Hematopoietic multipotent progenitor cell treated with erythropoietin and hydrocortisone succinate and interleukin-3 and kit ligand, for 15 days (in vitro differentiated cells): ENCODE data around the gene MARCO.
"Not testable (repeated sequence)": the region's sequence is repeated elsewhere in the genome, so short reads cannot be mapped to it uniquely, and the experiment has no call there.

Source experiments
- DNase-seq: peaks from one replicate; pipeline ENCODE4 v3.0.0-alpha.2; 2015; ENCODE audit warnings: low spot score

Gene MARCO

DNA sequence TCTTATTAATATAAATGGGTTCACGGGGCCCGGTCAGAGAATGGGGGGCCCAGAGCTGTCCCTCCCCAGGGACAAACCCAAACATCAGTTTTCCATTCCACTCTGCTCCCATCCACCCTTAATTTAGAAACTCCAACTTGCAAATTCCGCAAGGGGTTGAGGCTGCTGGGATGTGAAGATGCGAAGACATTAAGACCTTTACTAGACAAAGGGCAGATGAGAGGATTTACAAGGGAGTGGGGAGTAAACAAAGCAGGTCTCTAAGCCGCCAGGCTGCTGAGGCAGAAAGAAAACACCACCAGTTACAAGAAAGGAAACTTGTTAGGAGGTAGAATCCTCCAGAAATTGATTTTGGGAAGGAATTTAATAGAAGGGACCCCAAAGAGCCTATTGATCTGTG is 33.1 kb downstream of the MARCO start:
- DNase-seq, result no peak

DNA sequence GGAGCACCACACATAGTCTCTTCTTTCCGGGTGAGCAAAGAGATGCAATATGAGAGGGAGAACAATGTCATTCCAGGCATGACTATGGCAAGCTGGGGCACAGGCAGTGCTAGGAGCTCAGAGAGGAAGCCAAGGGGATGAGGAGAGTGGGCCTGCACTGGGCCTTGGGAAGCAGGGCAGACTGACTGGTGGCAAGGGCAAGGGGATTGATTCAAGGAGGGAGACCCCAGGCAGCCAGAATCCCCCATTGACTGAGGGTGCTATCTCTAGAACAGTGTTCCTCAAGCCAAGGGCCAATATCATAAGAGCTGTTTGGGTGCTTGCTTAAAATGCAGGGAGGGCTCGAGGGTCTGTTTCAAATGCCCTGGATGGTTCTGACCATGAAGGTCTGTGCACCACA is 36.1 kb downstream of the MARCO start:
- no peak for DNase-seq

- no peak for DNase-seq
Observed at GRCh38 chr2:118979152-118979861, 37.3 kb downstream of the MARCO start.

- DNase-seq, result no peak
Observed at GRCh38 chr2:118980022-118980421, 38.0 kb downstream of the MARCO start.

GRCh38 chr2:118980573-118980972 is 38.6 kb downstream of the MARCO start:
- no peak for DNase-seq

DNA sequence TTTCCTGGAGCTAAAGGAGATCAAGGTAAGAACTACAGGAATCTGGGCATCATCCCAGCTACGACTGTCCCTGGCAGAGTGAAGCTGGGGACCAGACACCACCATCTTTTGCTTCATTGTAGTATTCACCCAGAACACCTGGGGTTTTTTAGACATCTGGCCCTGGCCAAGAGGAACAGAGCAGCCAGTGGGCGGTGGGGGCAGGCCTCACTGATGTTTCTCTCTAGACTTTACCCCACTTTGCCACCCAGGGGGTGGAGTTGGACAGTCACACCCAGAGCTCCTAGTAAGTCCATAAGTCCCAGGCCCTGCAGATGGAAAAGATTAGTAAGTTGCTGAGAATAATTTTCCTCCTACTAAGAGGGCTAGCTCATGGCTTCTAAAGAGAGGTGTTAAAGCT is 39.6 kb downstream of the MARCO start:
- no peak for DNase-seq

DNA sequence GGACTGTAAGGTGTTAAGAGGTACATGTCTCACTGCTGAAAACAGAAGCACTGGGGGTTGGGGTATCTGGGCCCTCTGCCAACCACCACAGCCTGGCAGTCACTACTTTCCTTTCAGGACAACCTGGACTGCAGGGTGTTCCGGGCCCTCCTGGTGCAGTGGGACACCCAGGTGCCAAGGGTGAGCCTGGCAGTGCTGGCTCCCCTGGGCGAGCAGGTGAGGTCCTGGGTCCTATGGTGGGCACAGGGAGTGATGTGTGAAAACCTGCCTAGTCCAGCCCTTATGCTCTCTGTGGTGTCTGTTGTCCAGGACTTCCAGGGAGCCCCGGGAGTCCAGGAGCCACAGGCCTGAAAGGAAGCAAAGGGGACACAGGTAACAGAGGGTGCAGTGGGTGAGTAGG is 40.0 kb downstream of the MARCO start:
- DNase-seq, result no peak

DNA sequence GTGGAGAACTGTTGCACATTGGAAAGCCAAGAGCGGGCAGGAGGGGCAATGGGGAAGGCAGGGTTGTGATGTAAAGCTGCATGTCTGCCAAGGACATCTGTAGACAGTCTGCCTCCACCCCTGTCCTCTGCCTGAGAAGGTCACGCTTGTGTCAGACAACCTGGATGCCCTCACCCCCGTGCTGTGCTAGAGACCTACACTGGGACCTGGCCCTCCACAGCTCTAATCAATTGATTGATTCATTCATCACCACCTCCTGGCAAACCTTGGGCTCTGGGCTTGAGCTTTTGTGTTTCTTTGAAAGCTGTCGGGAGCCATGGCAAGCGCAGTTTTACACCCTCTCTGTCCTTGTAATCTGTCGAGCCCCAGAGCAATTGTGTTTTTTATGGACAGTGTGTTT is 41.1 kb downstream of the MARCO start:
- no peak for DNase-seq

- no peak for DNase-seq
Observed at GRCh38 chr2:118983915-118984314, 41.9 kb downstream of the MARCO start.

GRCh38 chr2:118986738-118987137 is 44.7 kb downstream of the MARCO start:
- no peak for DNase-seq

- no peak for DNase-seq
Observed at GRCh38 chr2:118987886-118988285, 45.9 kb downstream of the MARCO start.

- DNase-seq, result no peak
Observed at GRCh38 chr2:118988706-118989105, 46.7 kb downstream of the MARCO start.

DNA sequence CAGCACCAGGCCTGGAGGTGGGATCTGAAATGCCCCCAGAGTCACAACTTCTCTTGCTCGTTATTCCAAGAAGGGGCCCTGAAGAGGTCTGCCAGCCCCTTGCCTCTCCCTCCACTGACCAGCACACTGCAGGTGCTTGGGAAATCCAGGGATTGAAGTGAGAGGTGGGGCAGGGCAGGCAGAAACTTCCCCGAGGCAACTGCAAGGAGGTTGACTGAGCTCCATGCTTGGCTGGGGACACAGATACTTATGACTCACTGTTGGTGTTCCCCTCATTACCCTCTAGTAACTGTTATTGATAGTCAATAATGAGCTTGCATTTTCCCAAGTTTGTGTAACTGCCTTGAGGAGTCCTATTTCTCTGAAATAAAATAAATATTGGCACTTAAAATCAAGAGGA is 47.5 kb downstream of the MARCO start:
- DNase-seq, result no peak

- no peak for DNase-seq
Observed at GRCh38 chr2:118990757-118991545, 49.0 kb downstream of the MARCO start.

DNA sequence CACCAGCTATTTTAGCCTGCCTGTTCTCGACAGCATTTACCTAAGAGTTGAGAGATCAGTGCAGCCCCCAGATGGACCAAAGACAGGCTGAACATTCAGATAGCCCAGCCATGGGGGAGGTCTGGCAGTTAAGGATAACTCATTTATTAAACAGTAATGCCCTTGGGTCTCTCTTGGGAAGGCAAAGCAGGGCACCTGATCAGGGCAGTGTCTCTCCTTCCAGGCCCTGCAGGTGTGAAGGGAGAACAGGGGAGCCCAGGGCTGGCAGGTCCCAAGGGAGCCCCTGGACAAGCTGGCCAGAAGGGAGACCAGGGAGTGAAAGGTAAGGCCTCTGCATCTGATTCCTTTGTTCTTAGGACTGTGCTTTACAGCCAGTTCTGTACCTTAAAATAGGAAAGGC is 49.6 kb downstream of the MARCO start:
- DNase-seq, result no peak

- no peak for DNase-seq
Observed at GRCh38 chr2:118992740-118993391, 50.9 kb downstream of the MARCO start.

DNA sequence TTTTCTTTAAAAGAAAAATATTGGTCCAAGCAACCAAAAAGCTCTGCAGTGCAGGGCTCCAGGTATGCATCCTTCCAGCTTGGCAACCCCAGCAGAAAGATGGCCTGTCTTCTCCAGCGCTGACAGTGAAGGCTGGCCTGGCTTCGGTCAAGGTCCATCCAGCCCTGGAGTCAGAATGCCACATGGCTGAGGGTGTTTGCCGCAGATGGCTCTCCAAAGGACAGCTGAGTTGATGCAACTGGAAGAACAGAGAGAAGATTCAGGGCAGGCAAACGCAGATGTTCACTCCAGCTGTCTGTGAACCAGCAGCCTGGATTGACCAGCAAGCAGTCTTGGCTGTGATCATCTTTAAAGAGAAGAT is 51.4 kb downstream of the MARCO start:
- no peak for DNase-seq

GRCh38 chr2:118994172-118994700 is 52.2 kb downstream of the MARCO start:
- DNase-seq, result no peak

GRCh38 chr2:118994778-118995177 is 52.8 kb downstream of the MARCO start:
- no peak for DNase-seq

GRCh38 chr2:119003856-119004255 is 61.9 kb downstream of the MARCO start:
- not testable (repeated sequence) for DNase-seq

DNA sequence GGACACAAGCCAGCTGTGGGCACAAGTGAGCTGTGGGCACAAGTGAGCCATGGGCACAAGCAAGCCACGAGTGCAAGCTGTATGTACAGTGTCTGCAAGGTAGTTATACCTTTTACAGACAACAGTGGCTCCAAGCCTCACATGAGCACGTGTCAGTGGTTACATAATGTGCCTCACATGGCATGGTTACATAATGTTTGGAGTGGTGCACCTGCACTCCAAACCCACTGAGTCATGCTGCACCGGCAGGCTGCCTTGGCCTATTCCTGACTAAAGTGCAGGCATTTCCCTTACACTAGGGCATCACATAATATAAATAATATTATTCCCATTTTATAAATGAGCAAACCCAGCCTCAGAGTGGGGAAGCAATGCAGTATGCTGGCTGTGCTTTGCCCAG is 62.6 kb downstream of the MARCO start:
- no peak for DNase-seq

DNA sequence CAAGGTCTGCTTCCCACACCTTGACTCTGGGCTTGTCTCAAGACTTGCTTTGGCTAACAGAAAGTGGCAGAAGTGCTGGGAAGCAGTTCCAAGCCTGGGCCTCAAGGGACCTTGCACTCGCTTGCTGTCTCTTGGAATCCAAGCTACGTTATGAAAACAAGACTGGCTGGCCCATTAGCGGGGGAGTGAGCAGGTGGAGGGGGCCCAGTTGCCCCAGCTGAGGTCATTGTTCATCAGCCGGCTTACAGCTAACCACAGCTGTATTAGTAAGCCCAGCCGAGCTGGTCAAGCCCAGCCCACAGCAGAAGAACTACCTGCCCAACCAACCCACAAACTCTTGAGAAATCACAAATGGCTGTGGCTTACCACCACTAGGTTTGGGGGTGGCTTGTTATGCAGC is 63.1 kb downstream of the MARCO start:
- DNase-seq, result no peak

- DNase-seq, result no peak
Observed at GRCh38 chr2:119005555-119005954, 63.6 kb downstream of the MARCO start.
